ENCODE results near the gene EML4.
"Not testable (repeated sequence)": the region's sequence is repeated elsewhere in the genome, so short reads cannot be mapped to it uniquely, and the experiment has no call there.

The EML4 gene

DNA sequence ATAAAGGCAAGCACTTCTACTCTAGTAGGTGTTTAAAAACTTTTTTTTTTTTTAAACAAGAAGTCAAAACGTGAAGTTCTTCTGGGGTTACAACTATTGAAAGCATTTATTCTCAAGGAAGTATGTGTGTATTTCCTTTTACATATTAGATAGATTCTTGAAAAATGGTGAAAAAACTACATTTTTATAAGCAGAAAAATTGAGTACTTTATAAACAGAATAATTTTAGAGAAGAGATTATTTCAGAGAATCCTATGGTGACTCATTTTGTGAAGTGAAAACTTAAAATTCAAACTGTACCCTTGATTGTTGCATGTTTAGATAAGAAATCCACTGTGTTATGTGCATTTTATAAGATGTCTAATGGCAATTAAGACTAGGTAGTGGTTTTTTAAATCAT lies 2.9 kb downstream of the EML4 start:
- DNase-seq, result no peak

DNA sequence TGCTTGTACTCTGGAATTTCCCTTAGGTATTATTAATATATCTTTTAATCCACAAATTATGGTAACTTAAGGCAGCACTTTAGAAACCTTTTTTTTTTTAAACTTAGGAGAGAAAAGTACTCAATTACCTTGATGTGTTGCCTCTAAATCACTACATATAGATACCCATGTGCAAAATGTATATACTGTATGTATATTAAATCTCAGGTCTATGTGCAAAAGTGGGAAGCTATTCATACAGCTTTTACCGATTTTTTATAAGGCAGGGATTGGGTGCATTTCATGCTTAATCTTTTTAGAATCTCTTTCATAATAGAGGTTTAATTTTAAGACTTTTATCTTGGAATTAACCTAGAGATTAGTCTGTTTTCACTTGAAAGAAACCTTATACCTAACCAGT lies 3.4 kb downstream of the EML4 start:
- DNase-seq, result no peak

DNA sequence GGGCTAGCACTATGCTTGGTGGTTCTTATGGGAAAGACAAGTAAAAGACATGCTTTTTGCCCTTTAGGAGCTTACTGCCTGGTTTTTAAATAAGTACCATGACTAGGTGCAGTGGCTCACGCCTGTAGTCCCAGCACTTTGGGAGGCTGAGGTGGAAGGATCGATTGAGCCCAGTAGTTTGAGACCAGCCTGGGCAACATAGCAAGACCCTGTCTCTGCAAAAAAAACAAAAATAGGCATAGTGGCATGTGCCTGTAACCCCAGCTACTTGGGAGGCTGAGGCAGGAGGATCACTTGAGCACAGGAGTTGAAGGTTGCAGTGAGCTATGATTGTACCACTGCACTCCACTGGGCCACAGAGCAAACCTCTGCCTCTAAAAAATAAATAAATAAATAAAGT lies 4.3 kb downstream of the EML4 start:
- not testable (repeated sequence) for DNase-seq

GRCh38 chr2:42176992-42177738 lies 8.0 kb downstream of the EML4 start:
- DNase-seq, result no peak

GRCh38 chr2:42178335-42178734 lies 9.2 kb downstream of the EML4 start:
- DNase-seq, result no peak

DNA sequence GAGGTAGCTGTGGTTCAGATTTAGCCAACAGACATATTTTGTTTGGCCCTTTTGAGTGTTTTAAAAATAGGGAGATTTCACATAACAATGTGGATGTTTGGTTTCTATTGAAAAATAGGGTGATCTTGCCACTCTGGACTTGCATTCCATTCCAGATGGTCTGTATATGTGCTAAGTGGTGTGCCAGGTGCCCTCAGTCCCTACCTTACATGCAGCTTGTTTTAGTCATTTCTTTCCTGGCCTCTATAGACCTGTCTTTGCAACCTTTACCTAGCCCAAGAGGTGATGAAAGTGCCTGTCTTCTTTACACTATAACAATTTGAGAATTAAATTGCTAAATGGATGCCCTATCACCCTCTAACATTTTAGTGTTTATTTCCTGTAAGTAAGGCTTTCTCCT lies 11.1 kb downstream of the EML4 start:
- DNase-seq, result no peak

- DNase-seq, result no peak
Observed at GRCh38 chr2:42182654-42183308, 13.6 kb downstream of the EML4 start.

DNA sequence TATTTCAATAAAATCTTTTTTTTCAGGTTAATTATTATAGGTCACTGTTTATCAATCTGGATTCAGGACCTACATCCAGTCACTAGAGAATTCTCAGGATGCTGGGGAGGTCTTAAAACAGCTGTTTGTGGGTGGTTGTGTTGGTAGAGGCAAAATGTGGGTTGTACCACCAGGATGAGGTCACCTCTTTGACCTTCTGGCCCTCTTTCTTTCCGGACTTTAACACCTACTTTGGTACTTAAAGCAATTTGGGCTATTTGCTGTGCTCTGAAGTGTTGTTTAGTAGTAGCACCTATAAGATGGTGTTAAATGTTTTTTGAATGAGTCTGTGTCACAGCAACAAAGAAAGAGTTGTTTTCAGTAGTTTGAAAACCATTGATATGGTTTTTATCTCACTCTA lies 14.6 kb downstream of the EML4 start:
- no peak for DNase-seq

GRCh38 chr2:42184346-42184745 lies 15.2 kb downstream of the EML4 start:
- DNase-seq, result no peak

GRCh38 chr2:42185220-42185921 lies 16.2 kb downstream of the EML4 start:
- DNase-seq, result no peak

GRCh38 chr2:42186366-42186765 lies 17.2 kb downstream of the EML4 start:
- DNase-seq, result no peak

DNA sequence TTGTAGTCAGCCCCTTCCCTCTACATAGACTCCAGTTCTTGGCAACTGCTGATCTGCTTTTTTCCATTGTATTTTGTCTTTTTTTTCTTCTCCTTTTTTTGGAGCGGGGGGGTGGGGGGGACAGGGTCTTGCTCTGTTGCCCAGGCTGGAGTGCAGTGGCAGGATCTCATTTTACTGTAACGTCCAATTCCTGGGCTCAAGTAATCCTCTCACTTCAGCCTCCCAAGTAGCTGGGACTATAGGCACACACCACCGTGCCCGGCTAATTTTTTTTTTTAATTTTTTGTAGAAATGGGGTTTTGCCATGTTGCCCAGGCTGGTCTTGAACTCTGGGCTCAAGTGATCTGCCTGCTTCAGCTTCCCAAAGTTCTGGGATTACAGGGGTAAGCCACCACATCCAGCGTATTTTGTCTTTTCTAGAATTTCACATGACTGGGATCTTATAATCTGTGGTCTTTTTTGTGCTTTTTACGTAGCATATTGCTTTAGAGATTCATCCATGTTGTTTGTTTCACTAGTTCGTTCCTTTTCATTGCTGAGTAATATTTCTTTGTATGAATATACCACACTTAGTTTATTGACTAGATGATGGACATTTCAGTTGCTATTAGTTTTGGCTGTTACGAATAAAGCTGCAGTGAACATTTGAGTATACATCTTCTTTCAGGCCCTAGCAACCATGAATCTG lies 17.9 kb downstream of the EML4 start:
- DNase-seq, result no peak

DNA sequence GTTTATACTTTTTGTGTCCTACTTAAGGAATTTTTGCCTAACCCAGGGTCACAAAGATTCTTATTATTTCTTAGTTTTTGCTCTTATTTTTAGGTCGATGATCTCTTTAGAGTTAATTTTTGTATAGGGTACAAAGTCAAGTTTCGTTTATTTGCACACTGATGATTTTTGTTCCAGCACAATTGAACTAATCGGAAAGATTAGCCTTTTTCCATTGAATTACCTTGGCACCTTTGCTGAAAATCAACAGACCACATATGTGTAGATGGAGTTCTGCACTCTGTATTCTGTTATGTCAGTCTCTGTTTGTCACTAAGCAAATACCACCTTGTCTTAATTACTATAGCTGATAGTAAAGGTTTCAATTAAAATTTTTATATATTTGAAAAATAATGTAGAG lies 18.7 kb downstream of the EML4 start:
- DNase-seq, result no peak

DNA sequence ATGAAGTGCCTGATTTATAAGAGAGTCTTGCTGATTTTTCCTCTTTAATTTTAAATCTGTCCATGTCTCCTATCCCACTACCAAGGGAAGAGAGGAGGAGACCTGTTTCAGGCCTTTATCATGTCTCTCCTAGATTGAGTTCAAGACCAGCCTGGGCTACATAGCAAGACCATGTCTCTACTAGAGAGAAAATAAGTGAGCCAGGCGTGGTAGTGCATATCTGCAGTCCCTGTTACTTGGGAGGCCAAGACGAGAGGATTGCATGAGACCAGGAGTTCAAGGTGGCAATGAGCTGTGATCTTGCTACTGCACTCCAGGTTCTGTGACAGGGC lies 20.0 kb downstream of the EML4 start:
- no peak for DNase-seq

DNA sequence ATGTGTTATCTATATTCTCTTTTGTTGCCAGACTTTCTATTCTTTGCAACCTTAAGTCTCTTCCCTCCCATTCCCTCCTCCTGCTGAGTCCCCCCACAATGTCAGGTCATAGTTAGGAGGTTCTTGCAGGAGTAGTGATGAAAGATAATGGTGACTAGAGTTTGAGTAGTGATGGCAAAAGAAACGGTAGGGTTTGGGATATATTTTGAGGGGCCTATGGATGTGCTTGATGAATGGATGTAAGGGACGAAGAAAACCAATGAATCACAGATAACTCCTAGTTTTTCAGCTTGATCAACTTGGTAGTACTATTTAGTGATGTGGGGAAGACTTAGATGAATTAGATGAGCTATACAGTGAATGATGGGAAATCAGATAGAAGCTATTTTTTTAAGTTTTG lies 21.0 kb downstream of the EML4 start:
- no peak for DNase-seq

DNA sequence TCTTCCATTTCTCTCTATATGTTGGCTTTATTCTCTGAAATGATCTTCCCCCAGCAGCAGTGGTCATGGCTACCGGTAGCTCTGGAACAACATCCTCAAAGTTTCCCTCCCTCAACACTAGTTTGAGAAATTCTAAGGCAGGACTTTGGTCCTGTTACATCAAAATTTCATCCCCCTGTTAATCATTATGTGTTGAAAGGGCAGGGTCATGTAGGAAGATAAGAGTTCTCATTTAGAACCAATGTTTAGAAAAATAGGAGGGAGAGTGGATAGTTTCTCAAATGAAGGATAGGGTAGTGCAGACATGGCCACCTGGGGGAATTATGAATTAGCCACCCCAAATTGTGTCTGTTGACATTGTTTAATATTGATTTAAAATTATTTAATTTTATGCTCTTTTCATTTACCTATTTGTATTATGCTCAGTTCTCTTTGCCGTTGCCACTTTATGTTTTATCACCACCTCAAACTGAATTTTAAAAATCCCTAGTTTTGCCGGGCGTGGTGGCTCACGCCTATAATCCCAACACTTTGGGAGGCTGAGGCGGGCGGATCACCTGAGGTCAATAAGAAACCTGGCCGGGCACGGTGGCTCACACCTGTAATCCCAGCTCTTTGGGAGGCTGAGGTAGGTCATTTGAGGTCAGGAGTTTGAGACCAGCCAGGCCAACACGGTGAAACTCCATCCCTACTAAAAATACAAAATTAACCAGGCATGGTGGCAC lies 22.3 kb downstream of the EML4 start:
- no peak for DNase-seq

GRCh38 chr2:42192010-42192373 lies 22.8 kb downstream of the EML4 start:
- no peak for DNase-seq

- DNase-seq, result no peak
Observed at GRCh38 chr2:42192652-42193566, 23.8 kb downstream of the EML4 start.

DNA sequence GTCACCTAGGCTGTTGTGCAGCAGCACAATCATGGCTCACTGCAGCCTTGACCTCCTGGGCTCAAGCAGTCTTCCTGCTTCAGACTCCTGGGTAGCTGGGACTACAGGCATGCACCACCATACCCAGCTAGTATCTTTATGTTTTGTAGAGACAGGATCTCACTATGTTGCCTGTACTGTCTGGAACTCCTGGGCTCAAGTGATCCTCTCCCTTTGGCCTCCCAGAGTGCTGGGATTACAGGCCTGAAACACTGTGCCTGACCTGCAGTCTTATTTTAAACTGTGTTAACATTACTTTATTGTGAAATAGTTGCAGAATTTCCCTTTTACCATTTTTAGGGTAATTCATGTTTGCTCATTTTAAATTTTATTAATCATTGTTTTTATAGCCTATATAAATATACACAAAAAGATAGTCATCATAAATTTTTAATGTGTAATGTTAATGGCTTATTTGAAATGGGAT lies 24.6 kb downstream of the EML4 start:
- no peak for DNase-seq

- no peak for DNase-seq
Observed at GRCh38 chr2:42194428-42194827, 25.3 kb downstream of the EML4 start.

DNA sequence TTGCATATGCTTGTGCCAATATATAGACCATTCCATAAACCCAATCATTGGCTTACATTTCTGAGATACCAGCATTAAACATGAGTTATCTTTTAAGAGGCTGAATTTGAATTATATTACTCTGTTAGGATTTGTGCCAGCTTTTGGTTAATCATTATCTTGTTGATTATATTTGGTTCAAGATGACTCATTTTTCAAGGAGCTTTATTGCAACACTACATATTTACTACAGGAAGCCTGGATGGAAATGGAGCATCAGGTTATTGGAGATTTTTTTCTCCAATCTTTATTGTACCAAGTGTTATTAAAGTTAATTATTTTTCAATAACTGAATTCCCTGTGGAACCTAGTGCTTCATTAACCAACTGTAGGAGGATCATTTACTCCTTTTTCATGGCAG lies 26.4 kb downstream of the EML4 start:
- no peak for DNase-seq

DNA sequence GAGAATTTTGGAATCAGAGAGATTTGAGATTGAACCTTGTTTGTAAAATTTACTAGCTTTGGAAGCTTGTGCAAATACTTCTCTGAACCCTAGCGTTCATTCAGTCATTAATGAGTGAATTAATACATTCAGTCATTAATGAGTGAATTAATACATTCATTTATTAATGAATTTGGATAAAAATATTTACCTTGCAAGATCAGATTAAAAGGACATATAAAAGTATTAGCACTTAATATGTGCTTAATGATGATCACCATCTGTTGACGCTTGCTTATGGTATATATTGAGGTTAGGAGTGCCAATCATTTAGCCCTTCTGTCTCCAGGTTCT lies 26.9 kb downstream of the EML4 start:
- DNase-seq, result no peak
